NCI-H1694 (cell line): Measurements from ENCODE around the gene NET1.

ENCODE experiments used
- DNase-seq: peaks from one replicate; lab custom pipeline; 2025; lab: John Stamatoyannopoulos, UW

Gene NET1

DNA sequence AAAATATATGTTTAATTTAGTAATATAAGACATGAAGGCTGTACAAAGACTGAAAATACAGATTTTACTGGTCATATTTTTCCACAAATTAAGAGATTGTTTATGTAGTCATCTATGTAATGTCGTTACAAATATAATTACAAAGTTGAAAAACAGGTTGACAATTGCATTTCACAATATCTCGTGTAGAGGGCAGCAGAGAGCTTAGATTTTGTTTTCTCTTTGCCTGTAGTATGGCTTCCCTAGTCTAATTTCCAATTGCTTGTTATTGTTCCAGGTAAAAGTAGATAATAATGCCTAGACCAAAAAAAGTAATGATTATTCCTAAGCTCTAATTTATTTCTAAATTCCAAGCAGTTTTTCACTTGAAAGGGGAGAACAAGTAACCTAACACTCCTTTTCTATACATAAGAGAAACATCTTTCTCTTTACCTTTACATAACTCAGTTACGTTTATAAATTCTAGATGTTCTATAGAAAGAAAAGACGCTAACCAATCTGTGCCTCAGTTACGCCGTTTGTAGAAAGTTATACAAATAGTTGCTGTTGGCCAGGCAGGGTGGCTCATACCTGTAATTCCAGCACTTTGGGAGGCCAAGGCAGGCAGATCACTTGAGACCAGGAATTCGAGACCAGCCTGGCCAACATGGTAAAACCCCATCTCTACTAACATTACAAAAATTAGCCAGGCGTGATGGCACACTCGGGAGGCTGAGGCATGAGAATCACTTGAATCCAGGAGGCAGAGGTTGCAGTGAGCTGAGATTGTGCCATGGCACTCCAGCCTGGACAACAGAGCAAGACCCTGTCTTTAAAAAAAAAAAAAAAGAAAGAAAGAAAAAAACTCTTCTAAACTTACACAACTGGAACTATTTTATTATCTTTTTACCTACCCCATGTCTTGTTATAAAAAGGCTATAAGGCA lies 30.0 kb downstream of the NET1 start:
- peak; percentile 30 for DNase-seq

GRCh38 chr10:5442990-5443370 lies 30.6 kb downstream of the NET1 start:
- DNase-seq = no peak

- no peak for DNase-seq
Observed at GRCh38 chr10:5443429-5443828, 31.1 kb downstream of the NET1 start.

DNA sequence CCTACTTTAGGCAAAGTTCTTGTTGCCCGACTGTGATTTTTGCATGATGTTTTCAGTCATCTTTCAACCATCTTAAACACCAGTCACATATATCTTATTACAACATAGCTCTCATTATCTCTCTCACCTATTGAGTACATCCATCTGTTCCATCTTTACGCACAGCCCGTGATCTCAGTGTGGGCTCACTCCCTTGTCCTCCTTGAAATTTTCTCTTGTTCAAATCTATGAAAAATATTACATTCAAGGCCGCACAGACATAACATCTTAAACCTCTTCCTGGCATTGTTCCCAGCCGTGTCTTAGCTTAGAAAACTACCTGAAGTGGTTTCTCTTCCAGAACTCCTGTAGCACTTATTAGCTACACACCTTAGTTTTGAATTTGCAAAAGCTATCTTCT lies 32.6 kb downstream of the NET1 start:
- DNase-seq = no peak

GRCh38 chr10:5446390-5446926 lies 34.1 kb downstream of the NET1 start:
- no peak for DNase-seq

DNA sequence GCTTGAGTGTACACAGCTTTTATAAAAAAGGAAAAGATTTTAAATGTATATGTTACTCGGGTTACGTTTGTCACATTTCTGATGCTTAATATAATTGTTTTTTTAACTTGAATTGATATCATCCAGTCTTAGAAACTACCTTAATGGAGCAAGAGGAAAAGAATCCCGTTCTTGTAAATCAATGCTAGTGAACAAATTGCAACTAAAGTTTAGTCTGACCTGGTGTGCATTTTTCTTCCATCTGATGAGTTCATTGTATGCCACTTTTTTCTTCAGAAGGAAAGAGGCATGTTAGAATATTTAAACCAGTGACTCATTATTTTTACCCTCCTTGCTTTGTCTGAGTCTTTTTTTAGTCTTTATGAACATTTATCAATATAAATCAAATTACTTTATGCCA lies 34.7 kb downstream of the NET1 start:
- no peak for DNase-seq

- DNase-seq = no peak
Observed at GRCh38 chr10:5447611-5448071, 35.3 kb downstream of the NET1 start.

DNA sequence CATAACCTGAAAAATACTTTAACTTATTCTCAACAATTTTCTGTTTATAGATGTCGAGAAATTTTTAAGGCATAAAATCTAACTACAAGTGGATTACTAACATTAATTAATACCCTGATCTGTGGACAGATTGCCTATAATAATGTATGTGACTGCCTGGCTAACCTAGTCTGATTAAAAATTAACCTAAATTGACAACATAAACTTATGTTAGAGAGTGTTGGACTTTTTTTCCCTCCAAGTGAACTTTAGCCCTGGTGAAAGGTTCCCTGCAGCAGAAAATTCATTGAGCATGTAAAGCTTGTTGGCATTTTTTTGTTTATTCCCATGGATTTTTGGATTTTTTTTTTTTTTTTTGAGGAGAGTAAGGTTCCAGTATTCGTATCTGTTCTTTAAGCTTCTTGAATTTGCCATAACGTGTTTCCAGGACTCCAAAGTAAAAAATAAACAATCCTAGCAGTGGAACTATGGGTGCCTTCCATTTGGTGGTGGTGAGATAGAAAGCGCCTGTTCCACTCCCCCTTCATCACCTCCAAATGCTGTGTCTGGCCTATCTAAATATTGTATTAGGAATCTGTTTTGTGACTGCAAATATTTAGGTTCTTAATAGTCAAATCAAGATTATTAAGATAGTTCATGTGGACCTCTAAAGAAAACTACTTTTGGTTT lies 36.1 kb downstream of the NET1 start:
- no peak for DNase-seq

DNA sequence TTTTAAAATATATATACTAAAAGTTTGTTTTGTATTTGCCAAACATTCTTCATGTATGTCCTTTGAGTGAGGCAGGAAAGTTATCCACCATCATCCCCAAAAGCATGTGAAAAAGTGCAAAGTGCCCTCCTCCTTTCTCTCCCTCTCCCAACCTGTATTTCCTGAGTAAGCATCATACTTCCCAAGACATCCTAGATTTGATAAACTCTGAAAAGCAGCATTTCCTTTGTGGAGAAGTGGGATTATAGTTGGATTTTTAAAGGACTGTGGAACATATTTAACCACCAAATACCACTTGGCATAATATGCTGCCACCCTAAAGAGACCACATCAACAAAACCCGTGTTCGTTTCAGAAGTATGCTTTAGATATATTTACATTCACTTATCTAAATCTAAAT lies 36.9 kb downstream of the NET1 start:
- DNase-seq = no peak

- DNase-seq = no peak
Observed at GRCh38 chr10:5449823-5450222, 37.5 kb downstream of the NET1 start.

DNA sequence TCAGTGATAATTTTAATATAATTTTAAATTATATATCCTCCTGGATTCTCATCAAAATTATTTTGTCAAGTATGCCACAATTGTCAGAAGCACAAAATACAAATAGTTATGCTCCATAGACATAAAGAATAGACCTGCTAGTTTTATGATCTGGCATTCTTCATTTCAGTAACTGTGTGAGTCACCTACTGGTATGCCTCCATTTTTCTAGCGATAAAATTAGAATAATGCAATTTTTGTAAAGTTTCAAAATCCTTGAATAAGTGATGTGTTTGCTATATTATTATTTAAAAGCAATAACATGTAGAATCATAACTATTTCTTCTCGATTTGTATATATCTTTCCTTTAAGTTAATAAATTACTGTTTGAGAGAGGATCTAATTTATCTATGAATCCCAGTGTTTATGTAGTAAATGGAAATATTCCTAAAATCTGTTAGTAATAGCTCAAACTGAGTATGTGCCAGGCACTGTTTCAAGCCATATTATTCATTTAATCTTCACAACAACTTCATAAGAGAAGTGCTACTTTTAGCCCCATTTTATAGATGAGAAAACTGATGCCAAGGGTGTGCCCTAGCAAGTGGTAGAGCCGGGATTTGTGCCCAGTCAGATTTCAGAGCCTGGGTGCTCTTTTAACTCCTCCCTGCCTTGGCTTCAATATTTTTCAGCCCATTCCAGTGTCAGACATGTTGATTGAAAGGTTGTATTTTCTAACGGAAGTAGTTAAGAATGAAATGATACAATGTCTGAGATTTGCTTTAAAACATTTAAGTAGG lies 38.4 kb downstream of the NET1 start:
- DNase-seq = no peak

DNA sequence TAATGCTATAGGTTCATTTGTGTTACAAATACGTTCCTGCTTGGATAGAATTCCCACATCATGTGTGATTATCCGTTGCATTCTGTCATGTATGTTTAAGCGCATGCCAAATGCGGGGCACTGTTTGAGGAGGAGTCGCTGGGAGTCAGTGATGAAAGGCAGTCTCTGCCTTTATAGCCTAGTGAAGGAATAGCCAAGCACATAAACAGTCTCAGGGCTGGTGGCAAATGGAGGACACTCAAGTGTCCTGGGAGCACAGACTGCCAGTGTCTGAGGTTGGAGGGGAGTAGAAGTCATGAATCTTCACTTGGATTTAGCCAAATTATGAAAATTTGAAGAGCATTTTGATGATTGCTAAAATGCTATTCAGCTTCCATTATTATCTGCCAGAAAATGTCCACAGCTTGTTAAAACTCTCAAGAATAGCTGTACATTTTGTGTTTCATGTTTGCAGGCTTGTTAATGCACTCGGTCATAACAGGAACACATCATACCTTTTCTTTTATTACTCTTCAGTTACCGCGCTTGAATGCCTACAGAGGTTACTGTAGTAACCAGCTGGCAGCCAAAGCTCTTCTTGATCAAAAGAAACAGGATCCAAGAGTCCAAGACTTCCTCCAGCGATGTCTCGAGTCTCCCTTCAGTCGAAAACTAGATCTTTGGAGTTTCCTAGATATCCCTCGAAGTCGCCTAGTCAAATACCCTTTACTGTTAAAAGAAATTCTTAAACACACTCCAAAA lies 41.6 kb downstream of the NET1 start:
- no peak for DNase-seq

GRCh38 chr10:5456563-5456962 lies 44.2 kb downstream of the NET1 start:
- no peak for DNase-seq

GRCh38 chr10:5457741-5458140 lies 45.4 kb downstream of the NET1 start:
- DNase-seq = no peak

DNA sequence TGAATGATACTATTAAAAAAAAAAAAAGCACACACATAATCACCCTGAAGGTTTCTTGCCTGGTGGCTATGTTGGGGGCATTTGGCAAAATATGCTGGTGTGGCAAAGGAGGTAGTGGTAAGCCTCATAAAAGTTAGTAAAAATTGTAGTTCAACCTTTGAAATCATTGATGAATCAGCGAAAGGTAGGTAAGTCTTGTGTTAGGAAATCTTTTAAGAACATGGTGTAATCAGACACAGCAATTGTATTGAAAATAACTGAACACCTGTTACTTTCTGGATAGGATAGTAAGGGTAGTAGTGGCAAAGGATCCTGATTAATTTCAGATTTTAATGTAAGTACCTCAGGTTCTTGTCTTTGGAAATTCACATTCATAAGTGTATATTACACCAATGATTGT lies 46.1 kb downstream of the NET1 start:
- no peak for DNase-seq

DNA sequence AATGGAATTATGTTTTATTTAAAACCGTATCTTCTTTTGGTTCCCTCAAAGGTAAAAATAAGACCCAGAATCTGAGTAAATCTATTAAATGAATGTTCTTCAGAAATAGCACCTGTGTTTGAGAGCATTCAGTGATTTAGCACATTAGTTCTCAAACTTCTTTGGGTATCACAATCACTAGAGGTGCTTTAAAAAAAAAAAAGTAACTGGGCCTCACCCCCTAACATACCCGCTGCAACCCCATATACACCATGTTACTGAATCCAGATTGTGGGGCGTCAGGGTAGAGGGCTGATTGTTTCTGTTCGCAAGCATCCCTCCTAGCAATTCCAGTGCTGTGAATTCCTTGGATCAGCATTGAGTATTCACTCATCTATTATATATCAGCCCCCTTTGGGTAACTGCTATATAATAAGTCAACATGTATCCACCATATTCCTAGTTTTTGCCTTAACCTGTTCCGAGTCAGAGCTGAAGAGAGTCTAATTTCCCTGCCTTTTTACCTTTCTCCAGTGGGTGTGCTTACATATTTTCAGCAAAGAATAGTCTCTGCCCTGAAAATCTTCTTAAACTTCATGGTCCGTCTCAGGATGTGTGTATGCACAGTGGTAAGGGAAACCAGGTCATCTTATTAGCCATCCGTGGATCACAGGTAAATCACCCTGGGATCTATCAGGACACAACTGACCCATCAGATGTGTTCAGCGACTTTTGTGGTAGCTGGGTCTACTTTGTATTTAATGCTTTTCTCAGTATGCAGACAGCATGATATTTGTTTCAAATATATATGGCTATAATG lies 46.8 kb downstream of the NET1 start:
- DNase-seq = no peak

DNA sequence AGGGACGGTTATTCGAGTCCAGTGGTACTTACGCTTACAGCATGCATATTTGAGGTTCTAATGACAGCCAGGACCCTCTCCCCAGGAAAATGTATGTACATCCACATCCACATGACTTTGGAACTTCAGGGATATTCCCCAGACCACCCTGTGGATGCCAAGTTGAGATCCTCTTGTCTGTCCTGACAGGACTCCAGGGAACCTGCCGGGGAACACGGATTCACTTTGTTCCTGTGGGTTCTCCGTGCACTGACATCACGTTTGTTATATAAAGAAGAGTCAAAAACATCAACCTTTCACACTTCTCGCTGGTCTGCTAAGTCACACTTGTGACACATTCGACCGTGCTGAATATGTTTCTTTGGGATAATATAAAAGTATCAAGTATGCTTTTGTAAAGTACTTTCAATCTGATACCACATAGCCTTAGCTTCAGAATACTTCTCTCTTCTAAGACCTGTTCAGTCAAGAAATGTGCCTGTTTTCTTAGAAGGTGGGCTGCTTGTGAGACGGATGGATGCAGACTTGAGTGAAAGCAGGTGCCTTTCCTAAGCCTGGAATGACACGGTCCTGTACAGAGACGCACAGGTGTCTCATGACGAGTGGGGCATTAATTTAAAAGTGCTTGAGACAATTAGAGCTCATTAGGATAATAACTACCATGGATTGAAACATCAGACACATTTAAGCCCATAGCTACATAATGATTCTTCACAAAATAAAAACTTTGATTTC lies 48.3 kb downstream of the NET1 start:
- no peak for DNase-seq

GRCh38 chr10:5461203-5461588 lies 48.8 kb downstream of the NET1 start:
- no peak for DNase-seq

DNA sequence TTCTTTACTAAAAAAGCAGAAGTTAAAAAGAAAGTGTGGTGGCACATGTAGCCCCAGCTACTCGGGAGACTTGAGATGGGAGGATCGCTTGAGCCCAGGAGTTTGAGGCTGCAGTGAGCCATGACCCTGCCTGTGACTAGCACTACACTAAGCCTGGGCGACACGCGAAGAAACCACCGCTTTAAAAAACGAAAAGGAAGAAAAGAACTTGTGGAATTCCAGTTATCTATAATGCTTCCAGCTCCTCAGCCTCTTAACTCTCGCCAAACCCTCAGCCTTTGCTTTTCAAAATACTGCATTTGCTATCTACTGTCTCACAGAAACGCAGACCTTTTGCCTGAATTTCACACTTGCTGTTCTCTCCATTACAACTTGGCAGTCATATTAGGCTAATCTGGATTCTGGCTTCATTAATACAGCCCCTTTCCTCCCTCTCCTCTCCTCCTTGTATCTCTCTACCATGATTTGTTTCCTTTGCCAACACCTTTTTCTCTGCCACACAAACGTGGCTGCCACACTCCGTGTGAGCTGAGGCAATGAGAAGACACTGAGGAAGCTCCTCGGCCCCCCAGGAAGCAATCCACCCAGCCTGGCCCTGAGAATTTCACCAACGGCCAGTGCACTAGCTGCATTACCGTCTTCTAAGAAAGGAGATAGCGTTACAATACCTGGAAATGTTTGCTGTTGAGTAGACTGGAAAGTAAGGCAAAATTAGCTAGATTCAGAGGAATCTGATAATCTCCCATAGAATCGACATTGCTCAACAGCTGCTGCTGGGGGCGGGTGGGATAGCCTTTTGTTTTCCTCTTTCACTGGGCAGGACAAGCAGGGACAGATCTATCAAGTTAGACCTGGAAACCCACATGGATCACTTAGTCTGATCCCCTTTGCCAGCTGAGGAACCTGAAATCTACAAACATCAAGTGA lies 49.8 kb downstream of the NET1 start:
- no peak for DNase-seq
